Stimulated activated CD4-positive, alpha-beta T cell treated with anti-CD3 and anti-CD28 coated beads, Interleukin-15, amount 100 ng/mL, for 48 hours (primary cell): ENCODE measurements around the gene ZNF691.
"Not testable (repeated sequence)": the region's sequence is repeated elsewhere in the genome, so short reads cannot be mapped to it uniquely, and the experiment has no call there.

Experiments used
- DNase-seq, 2 donors: peaks; one replicate each; pipeline ENCODE4 v3.0.0-alpha.2; 2020; ENCODE audit warnings: low read depth in 2 of 2

Gene ZNF691

GRCh38 chr1:42832641-42833240, 13.7 kb upstream of the ZNF691 start:
- no peak for DNase-seq

- no peak for DNase-seq
These were observed 12.4 kb upstream of the ZNF691 start for GRCh38 chr1:42833981-42834380.

- DNase-seq = no peak
These were observed 11.6 kb upstream of the ZNF691 start for GRCh38 chr1:42834803-42835202.

- DNase-seq = no peak
These were observed 11.0 kb upstream of the ZNF691 start for GRCh38 chr1:42835422-42835821.

- DNase-seq = no peak
These were observed 8.7 kb upstream of the ZNF691 start for GRCh38 chr1:42837709-42838108.

- DNase-seq = no peak
These were observed 7.8 kb upstream of the ZNF691 start for GRCh38 chr1:42838482-42839190.

- DNase-seq = no peak
These were observed 5.4 kb upstream of the ZNF691 start for GRCh38 chr1:42841010-42841409.

- no peak for DNase-seq
These were observed 4.8 kb upstream of the ZNF691 start for GRCh38 chr1:42841440-42842147.

- peak in 1 of 2 donors; percentile 9 for DNase-seq
These were observed 1.7 kb upstream of the ZNF691 start for GRCh38 chr1:42844592-42845140.

- no peak for DNase-seq
These were observed 1.2 kb upstream of the ZNF691 start for GRCh38 chr1:42845193-42845592.

- no peak for DNase-seq
These were observed 552 bp upstream of the ZNF691 start for GRCh38 chr1:42845866-42846256.

GRCh38 chr1:42847111-42847595, 740 bp downstream of the ZNF691 start:
- no peak for DNase-seq

GRCh38 chr1:42847721-42848460, 1.5 kb downstream of the ZNF691 start:
- no peak for DNase-seq

GRCh38 chr1:42848823-42849537, 2.6 kb downstream of the ZNF691 start:
- DNase-seq = no peak

GRCh38 chr1:42849944-42850343, 3.5 kb downstream of the ZNF691 start:
- no peak for DNase-seq

GRCh38 chr1:42851420-42851819, 5.0 kb downstream of the ZNF691 start:
- no peak for DNase-seq

GRCh38 chr1:42851960-42852607, 5.7 kb downstream of the ZNF691 start:
- DNase-seq = no peak

GRCh38 chr1:42852608-42852980, 6.2 kb downstream of the ZNF691 start:
- DNase-seq = no peak

- no peak for DNase-seq
These were observed 6.9 kb downstream of the ZNF691 start for GRCh38 chr1:42853116-42853884.

- not testable (repeated sequence) for DNase-seq
These were observed 10.1 kb downstream of the ZNF691 start for GRCh38 chr1:42856554-42856953.
